HG02970 (cell line): ENCODE measurements around the gene WASF2.

Experiments used
- ATAC-seq: cut with Tn5 transposase; IDR thresholded peaks from one replicate; pipeline ENCODE4 v1.9.1; 2021; ENCODE audit warnings: mild to moderate bottlenecking, moderate library complexity, moderate number of reproducible peaks; ENCODE audit not compliant: unreplicated experiment, low FRiP score

The WASF2 gene

DNA sequence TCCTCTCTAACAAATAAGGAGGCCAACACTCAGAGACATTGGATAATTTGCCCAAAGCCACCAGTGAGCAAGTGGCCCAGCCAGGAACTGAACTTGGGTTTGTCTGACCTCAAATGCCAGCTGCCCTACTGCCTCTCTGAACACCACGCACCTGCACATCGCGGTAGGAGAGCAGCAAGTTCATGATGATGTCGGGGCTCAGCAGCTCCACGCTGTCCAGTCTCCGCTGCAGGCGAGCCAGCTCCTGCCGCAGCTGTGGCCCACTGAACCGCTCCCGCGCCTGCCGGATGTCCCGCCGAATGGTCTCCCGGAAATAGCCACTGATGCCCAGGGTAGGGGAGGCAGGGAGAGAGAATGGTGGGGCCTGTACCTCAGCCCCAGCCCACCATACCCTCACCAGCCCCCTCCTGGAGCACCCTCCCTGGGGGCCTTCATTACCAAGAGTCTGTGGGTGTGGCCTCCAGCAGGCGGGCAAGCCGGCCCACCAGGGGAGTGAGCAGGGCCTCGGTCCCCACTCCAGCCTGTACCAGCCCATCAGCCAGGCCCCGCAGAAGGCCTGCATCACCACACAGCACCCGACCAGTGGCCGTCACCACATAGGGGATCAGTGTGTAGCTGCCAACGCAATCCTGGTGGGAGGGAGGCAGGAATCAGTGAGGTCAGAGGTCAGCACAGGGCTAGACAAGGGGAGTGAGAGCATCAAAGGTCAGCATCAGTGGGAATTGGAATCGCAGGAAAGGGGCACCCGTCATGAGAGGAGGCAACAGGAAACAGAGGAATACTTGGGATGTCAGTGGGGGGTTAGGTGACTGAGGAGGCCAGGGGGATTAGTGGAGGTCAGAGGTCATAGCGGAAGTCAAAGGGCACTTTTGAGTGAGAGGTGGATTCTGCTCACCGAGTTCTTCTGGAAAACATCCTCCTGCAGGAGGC is 125.9 kb downstream of the WASF2 start:
- no peak for ATAC-seq

GRCh38 chr1:27361553-27361952 is 128.4 kb downstream of the WASF2 start:
- ATAC-seq = no peak

- no peak for ATAC-seq
These were observed 128.9 kb downstream of the WASF2 start for GRCh38 chr1:27361044-27361402.

GRCh38 chr1:27360159-27361043 is 129.6 kb downstream of the WASF2 start:
- no peak for ATAC-seq

DNA sequence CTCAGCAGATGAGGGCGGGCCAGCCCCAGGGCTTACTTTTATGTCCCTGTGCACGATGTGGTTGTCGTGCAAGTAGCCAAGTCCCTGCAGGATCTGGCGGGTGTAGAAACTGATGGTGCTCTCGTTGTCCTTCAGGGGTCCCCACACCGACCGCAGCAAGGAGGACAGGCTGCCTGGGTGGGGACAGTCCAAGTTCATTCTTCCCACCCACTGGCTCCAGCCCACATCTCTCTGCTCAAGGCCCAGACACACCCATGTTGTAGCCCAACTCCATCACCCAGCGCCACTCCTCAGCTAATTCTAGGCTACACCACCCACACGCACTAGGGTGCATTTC is 130.2 kb downstream of the WASF2 start:
- ATAC-seq = no peak

DNA sequence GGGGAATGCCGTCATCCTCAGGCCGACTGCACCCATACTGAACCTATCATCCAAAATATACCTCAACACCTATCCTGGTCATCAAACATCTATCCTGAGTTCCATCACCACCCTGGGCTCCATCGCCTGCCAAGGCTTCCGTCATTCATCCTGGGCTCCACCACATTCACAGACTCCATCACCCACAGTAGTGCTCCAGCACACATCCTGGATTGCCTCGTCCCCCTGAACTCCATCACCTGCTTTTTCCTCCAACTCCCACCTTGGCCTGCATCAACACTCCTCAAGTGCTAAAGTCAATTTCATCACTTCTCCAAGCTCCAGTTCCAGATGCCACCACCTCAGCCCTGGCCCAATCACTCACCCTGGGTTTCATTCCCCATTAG is 131.0 kb downstream of the WASF2 start:
- ATAC-seq = no peak

DNA sequence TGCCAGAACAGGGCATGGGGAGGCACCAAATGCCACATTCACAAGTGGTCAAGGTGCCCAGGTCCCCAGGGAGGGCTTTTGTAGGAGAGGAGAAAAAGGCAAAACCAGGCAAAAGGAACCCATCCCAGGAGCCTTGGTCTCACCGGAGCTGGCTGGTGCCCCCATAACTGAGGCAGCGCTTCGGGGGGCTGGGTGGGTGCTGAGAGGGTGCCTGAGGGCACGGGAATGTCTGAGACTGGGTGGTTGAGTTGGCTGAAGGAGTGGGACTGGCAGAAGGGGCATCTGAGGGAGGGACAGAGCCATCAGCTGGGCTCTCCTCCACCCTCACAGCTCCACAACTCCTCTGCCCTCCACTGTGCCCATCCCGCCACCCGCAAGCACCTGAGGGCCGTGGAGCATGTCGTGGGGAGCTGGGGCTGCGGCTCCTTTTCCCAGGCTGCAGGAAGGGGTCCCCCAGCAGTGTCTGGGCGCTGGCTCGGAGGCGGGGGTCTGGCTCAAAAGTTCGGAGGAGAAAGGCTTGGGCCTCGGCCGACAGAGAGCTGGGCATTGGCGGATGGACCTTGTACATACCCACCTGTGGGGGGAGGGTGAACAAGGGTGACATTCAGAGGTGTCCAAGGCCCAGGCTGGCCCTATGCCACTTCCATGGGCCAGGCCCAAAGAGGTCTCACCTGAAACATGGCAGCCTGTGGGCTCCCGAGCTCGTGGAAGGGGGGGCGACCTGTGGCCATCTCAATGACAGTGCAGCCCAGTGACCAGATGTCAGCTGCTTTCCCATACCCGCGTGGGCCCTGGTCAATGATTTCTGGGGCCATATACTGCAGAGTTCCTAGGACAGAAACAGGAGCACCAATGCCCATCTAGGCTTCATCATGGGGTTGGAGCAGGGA is 131.7 kb downstream of the WASF2 start:
- no peak for ATAC-seq

DNA sequence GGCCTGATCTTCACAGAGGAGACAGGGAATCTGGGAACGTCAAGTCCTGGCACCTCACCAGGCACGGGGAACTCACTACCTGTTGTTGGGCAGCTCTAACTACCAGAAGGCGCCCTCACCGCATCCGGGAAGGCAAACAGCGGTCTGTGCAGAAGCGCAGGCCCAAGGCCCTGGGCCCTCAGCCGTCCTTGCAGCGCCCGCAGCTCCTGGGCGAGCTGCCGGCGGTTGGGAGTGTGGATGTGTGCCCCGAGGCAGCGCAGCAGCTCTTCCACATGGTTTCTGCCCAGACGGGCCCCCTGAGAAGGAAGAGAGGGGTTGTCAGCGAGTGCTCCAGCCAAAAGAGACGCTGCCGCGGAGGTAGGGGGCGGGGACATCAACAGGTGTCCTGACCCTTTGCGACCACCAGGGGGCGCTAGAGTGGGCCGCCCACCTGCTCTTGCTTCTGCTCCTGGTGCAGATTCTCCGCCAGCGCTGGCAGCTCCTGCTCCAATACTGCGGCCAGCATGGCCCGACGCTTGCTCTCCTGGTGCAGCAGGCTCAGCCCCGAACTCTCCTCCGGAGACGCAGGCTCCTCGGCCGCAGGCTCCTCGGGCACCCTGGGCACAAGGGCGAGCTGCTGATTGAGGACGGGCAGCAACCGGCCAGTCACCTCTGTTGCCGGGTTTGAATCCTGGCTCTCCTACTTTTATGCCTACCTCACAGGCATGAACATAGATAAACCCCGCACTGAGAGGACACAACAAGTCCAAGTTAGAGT is 132.5 kb downstream of the WASF2 start:
- ATAC-seq = peak; percentile 47

GRCh38 chr1:27356619-27357280 is 133.2 kb downstream of the WASF2 start:
- ATAC-seq = no peak

- no peak for ATAC-seq
These were observed 133.7 kb downstream of the WASF2 start for GRCh38 chr1:27356277-27356618.

- no peak for ATAC-seq
These were observed 134.3 kb downstream of the WASF2 start for GRCh38 chr1:27355683-27356082.
